Ovary (tissue), 9 donors: ENCODE measurements around the gene METTL27. TPM values are rescaled to one million over a fixed set of nuclear protein-coding genes. Genes with fewer than 3 reads are reported as not detected.

ENCODE experiments used
- DNase-seq, 5 donors: peaks; one replicate each; pipeline ENCODE4 v3.0.0-alpha.2; 2019 to 2020
- H3K27ac ChIP-seq, 2 donors: fragments of 200-600 bp; one replicate each; pipeline versions ENCODE4 v1.5.1 to v1.8.0; 2019 to 2022
- H3K27me3 ChIP-seq: fragments of 200-600 bp; one replicate; pipeline ENCODE4 v1.8.0; 2022
- H3K36me3 ChIP-seq: fragments of 200-600 bp; sonication (generic); one replicate; pipeline ENCODE4 v1.5.1; 2019
- H3K4me1 ChIP-seq: one replicate; pipeline ENCODE4 v1.8.1; 2013; ENCODE audit warnings: mild to moderate bottlenecking, moderate library complexity; ENCODE audit not compliant: insufficient read depth
- H3K4me3 ChIP-seq: fragments of 200-600 bp; sonication (generic); one replicate; pipeline ENCODE4 v1.5.1; 2017
- H3K9me3 ChIP-seq, 2 donors: fragments of 200-600 bp in 1 of 2; sonication (generic) in 1 of 2; one replicate each; pipeline versions ENCODE4 v1.5.1 to v1.8.1; 2013 to 2019; ENCODE audit warnings: mild to moderate bottlenecking in 1 of 2, moderate library complexity in 1 of 2
- CTCF ChIP-seq, 3 donors: fragments of 450-650 bp in 2 of 3; fragments of 200-600 bp in 1 of 3; IDR thresholded peaks; one replicate each; pipeline versions ENCODE4 v1.5.1 to v1.8.0; 2016 to 2022; ENCODE audit warnings: antibody characterized with exemption in 3 of 3, mild to moderate bottlenecking in 1 of 3
- EP300 ChIP-seq: sonication (generic); formaldehyde crosslinking; IDR thresholded peaks from one replicate; pipeline ENCODE4 v1.6.1; 2017; ENCODE audit warnings: antibody characterized with exemption
- POLR2A ChIP-seq: fragments of 450-650 bp; IDR thresholded peaks from one replicate; pipeline ENCODE4 v1.6.1; 2017; ENCODE audit warnings: antibody characterized with exemption, mild to moderate bottlenecking, moderate library complexity
- WGBS, 3 donors: extraction: QIAGEN DNeasy Blood & Tissue Kit in 1 of 3; methylation state at CpG; one replicate each; pipeline versions ENCODE4 v1.1.5 to v1.1.7; 2013 to 2017; 5-methylcytosine and 5-hydroxymethylcytosine counted together
- intact Hi-C, 4 donors: fragments of 100-400 bp; cut with DNase I; formaldehyde crosslinking; loops; one replicate each; pipeline versions ENCODE4 v1.11.0 to v1.15.1; 2022 to 2023
- polyA plus RNA-seq, 2 donors: library from polyadenylated mRNA; stranded (reverse); fragments of 200-250 nt in 1 of 2; fragments of 350-450 nt in 1 of 2; fragmentation: Illumina TruSeq in 1 of 2; extraction: RNeasy Lipid Tissue Mini Kit (QIAGEN cat#74804) in 1 of 2; gene quantifications; one replicate each; pipeline ENCODE4 v1.2.3, GENCODE V29; 2013 to 2014
- total RNA-seq, 7 donors: library from RNA; depleted of rRNA in 2 of 7; stranded (reverse); fragments of >200 nt in 2 of 7; fragmentation: NEBNext Ultra II Directional in 3 of 7; extraction: Animal tissue kit (Norgen Biotek cat#: 25700) in 3 of 7; gene quantifications; one replicate each; pipeline versions ENCODE4 v1.1.0 to v1.2.4, GENCODE V29; 2016 to 2023
- donor health status: DM: no; HTN: no; CAD: no; lungs with moderate emphysema.
- donor health status: DM: no; HTN: no; CAD: no.
- donor health status: Bipolar disorder and iron deficiency.
- donor health status: DM: yes; HTN: yes; CAD: no.
- donor health status: DM: no; HTN: no; CAD: no.
- donor health status: DM: yes; HTN: yes; CAD: no.

Gene METTL27
- total and polyA plus RNA-seq, 9 donors: 1.8 to 25.6 (median 3.6) TPM; not detected in 1

- no peaks in the 10 kb centered on the region for H3K27me3 ChIP-seq
- H3K4me1 ChIP-seq: no peaks in the 10 kb centered on the region
- no peaks in the 10 kb centered on the region for H3K36me3 ChIP-seq
- H3K9me3 ChIP-seq: no peaks in the 10 kb centered on the region
- H3K4me3 ChIP-seq: no peak overlapping the region
- H3K27ac ChIP-seq: no peak overlapping the region
- 92 to 97% (median 92%) methylated on average over 8 of the region's 8 CpGs for WGBS, 3 donors
- no peak for TF ChIP-seq CTCF (IDR thresholded peaks at IDR 0.05)
- TF ChIP-seq POLR2A: no peak
- no peak for TF ChIP-seq EP300
- no peak for DNase-seq
- intact Hi-C loops: no loop called here
Observed at GRCh38 chr7:73876361-73876760, 34.0 kb upstream of the METTL27 start.

GRCh38 chr7:73872056-73872908 lies 30.0 kb upstream of the METTL27 start:
- Histone ChIP-seq H3K27ac (no peak overlapping the region), H3K36me3 (no peaks in the 10 kb centered on the region), H3K9me3 (no peaks in the 10 kb centered on the region), H3K4me1 (peaks cover 1% of the 10 kb centered on the region), H3K27me3 (no peaks in the 10 kb centered on the region), H3K4me3 (no peak overlapping the region)
- no peak for TF ChIP-seq EP300
- 79 to 85% (median 84%) methylated on average over 13 of the region's 13 CpGs for WGBS, 3 donors
- intact Hi-C loops: no loop called here
- DNase-seq: no peak

DNA sequence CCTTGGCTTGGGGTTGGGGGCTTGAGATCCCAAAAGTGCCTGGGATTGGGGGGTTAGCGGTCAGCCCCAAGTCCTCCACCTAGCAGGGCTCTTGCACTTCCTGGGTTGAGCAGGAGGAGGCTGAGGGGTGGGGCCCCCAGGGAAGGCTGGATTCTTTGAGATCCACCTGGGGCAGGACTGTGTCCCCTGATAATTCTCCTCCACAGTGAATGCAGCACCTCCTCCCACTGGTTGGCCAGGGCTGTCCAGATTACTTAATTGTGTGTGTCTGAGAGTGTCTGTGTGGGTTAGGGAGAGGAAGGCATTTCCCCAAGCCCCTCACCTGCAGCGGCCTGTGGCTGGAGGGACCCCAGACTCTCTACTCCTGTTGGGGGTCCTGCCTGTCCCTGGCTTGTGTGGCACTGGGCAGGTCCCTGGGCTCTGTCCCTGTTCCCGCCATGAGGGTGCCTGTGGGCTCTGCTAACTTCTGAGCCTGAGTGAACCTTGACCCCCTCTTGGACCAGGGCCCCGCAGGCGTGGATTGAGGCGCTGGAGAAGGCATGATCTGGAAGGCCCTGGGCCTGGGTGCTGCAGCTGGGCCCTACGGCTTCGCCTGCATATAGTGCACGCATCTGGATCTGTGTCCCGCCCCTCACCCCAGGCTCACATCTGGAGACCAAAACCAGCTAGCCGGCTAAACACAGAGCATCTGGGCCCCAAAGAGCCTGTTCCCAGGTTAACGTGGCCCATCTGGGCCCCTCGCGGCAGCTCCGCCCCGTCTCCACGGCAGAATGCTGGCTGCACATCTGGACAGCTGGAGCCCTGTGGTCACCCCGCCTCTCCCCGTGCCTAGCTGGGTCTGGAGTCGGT lies 29.1 kb upstream of the METTL27 start:
- no peaks in the 10 kb centered on the region for H3K36me3 ChIP-seq
- H3K4me3 ChIP-seq: no peak overlapping the region
- WGBS, 3 donors: 54 to 62% (median 56%) methylated on average over 19 to 20 of the region's 20 CpGs
- H3K27ac ChIP-seq: no peak overlapping the region
- peak in 2 of 5 donors; percentile 23 to 65 for DNase-seq
- H3K27me3 ChIP-seq: no peaks in the 10 kb centered on the region
- intact Hi-C loops: no loop called here
- H3K4me1 ChIP-seq: peaks cover 1% of the 10 kb centered on the region
- H3K9me3 ChIP-seq: no peaks in the 10 kb centered on the region
- TF ChIP-seq EP300 (no peak), POLR2A (no peak), CTCF (IDR thresholded peaks at IDR 0.05) (no peak)

- H3K27me3 ChIP-seq: no peaks in the 10 kb centered on the region
- DNase-seq: peak in 4 of 5 donors; percentile 19 to 58 (median 42)
- peaks cover 1% of the 10 kb centered on the region for H3K4me1 ChIP-seq
- H3K4me3 ChIP-seq: no peak overlapping the region
- H3K27ac ChIP-seq: no peak overlapping the region
- intact Hi-C loops: no loop called here
- no peaks in the 10 kb centered on the region for H3K36me3 ChIP-seq
- H3K9me3 ChIP-seq: no peaks in the 10 kb centered on the region
- WGBS, 3 donors: 69 to 72% (median 69%) methylated on average over 15 of the region's 15 CpGs
- TF ChIP-seq CTCF (IDR thresholded peaks at IDR 0.05): no peak
Observed at GRCh38 chr7:73870041-73870492, 27.8 kb upstream of the METTL27 start.
